Embryonic facial prominence (tissue), 1 donor: Measurements from ENCODE around the gene CTU2.

ENCODE experiments used
- DNase-seq: peaks from one replicate; pipeline ENCODE4 v3.0.0-alpha.2; 2016; ENCODE audit errors: extremely low spot score

CTU2 gene

DNA sequence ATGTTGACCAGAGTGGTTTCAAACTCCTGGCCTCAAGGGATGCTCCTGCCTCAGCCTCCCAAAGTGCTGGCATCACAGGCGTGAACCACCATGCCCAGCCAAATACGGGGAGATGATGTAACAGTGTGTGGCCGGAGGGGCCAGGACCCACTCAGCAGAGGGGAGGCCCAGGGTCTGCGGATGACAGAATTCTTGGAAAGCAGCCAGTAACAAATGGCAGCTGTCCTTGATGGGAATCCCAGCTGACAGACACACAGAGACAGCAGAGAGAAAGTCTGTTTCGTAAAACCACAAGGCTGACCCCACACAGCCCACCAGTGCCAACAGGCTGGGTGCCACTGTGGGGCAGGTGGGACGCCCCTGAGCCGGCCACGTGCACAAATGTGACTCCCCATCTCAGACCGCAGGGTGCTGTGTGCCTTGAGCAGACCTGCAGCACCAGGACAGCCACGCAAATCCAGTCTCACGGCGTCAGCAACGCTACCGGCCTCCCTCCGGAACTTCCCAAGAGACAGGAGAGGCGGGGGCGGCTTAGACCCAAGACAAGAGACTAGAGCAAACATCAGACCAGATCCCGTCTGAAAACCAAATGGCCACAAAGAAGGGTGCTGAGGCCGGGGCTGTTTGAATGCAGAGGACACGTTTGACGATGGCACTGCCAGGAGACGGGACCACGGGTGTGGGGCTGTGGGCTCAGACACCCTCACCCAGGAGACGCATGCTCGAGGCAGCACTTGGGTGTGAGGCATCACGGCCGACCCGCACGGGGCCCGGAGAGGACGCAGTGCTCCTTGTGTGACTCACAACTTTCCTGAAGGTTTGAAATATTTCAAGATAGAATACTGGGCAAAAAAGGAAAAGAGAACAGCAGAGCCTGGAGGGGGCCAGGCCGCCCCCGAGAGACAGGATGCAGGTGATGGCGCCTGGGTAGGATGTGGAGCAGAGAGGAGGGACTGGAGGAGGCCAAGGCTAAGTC lies 24.6 kb downstream of the CTU2 start:
- DNase-seq: no peak

GRCh38 chr16:88731699-88732098 lies 25.4 kb downstream of the CTU2 start:
- DNase-seq: no peak

DNA sequence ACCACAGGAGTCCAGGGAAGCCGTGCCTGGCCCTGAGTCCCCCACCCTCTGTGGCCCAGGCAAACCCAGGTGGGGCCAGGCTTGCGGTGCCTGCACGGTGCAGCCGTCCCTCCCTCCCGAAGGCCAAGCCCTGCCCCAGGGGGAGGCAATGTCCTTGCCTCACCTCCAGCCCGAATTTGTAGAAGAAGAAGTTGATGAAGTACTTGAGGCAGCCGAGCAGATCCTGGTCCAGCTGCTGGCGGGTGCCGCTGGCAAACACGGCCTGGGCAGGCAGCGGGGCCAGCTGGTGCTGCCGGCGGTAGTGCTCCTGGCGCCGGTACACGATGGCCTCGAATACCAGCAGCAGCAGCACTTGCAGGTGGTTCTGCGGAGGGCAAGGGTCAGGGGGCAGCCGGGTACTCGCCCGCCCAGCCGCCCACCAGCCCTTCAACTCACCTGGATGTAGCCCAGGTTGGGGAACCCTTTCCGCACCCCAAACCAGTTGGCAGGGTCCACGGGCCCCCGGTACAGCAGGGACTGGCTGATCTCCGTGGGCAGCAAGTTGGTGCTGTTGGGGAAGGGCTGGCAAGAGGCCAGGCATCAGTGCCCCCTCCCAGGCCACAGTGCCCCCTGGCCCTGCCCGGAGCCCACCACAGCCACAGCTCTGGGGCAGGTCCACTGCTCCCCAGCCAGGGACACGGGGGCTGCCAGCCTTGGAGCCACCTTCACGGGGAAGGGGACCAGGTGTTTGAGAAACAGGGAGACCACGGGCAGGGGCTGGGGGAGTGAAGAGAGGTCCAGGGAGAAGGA lies 26.1 kb downstream of the CTU2 start:
- DNase-seq: no peak

- no peak for DNase-seq
Measured at GRCh38 chr16:88732961-88733294, 26.6 kb downstream of the CTU2 start.

DNA sequence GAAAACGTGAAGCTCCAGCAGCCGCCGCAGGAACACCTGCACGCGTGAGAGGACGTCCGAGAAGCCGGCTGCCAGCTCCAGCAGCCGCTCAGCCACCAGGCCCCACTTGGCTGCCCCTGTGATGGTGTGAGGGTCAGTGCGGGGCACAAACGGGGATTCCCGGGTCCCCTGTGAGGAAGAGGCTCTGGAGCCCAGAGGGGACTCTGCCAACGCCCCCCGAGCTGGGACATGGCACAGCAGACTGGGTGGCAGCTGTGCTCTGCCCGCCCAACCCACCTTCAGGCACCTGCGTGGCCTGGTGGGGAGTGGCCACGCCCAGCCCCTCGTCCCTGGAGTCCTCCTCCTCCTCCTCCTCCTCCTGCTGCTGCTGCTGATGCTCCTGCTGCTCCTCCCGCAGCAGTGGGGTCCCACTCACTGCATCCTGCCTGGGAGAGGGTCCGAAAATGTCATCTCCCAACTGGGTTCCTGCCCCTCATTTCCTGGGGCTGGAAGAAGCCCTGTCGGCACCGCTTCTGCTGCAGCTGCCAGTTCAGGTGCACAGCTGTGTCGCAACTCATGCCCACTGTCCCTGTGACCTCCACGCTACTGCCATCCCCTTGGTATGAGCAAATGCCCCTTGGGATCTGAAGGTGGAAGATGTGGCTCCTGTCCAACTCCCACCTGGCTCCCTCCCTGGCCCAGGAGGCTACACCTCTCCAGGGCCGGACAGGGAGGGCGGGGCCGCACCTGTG lies 27.5 kb downstream of the CTU2 start:
- no peak for DNase-seq

DNA sequence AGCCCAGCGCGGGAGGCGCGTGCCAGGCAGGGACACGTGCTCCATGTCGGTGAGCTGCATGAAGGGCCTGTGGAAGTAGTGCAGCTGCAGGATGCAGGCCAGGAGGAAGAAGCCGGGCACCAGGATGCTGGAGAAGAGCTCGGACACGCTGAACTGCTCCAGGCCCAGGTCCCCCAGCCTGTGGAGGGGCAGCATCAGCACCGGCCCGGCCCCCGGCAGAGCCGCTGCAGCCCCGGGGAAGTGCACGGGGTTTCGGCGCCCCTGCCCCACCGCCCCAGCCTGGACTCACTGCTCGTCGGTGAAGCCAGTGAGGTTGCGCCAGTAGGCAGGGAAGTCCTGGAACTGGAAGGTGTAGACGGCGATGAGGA lies 28.0 kb downstream of the CTU2 start:
- DNase-seq: no peak

DNA sequence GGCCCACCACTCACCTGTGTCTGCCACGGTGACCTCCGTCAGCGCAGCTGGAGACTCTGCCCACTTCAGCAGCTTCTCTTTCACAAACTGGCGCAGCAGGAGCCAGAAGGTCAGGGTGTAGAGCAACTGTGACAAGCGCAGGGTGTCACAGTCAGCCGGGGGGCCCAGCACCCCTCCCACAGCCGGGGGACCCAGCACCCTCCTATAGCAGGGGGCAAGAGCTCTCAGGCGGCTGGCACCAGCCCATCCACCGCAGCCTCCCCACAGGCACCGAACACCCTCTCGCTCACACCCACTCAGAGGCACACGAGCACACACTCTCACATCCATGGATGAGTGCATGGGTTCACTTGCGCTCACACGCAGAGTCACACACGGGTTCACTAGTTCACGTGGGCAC lies 28.8 kb downstream of the CTU2 start:
- no peak for DNase-seq

GRCh38 chr16:88735616-88736015 lies 29.3 kb downstream of the CTU2 start:
- no peak for DNase-seq

GRCh38 chr16:88736088-88736487 lies 29.8 kb downstream of the CTU2 start:
- DNase-seq: no peak

- no peak for DNase-seq
Measured at GRCh38 chr16:88736496-88736895, 30.2 kb downstream of the CTU2 start.

GRCh38 chr16:88737298-88738150 lies 31.2 kb downstream of the CTU2 start:
- no peak for DNase-seq

DNA sequence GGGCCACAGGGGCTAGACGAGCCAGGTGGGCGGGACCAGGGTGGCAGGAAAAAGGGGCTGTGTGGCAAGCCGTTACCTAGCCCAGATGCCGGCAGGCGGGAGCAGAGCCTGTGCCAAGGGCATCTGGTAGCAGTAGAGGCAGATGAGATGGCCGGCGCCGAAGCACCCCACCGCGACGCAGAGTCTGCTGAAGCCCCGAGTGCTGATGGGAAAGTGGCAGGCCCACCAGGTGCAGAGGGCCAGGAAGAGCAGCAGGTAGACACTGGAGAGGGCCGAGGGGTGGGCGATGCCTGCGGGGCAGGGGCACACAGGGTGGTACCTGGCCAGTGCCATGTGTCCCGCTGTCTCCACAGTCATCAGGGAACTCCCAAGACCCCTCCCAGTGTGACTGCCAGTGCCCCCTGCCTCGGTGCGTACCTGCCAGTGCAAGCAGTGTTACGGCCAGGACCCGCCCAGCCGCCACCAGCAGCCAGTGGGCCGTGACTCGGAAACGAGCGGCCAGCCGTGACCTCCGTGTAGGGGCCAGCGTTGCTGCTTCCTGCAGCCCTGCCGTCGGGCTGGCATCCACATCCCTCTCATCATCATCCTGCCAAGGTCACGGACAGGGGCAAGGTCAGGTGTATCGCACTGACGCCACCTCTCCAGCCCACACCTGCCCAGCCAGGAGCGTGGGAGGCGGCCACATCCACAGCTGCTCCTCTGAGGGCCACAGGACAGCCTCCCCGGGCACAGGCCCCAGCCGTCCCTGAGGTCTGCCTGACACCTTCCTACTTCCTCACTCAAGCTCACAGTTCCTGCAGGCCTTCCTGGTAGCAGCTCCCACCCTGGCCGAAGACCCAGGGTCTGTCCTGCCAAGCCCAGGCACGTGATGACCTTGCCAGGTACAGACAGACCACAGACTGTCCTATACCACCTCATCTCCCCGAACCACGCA lies 32.1 kb downstream of the CTU2 start:
- no peak for DNase-seq

- no peak for DNase-seq
Measured at GRCh38 chr16:88739139-88739976, 33.1 kb downstream of the CTU2 start.

DNA sequence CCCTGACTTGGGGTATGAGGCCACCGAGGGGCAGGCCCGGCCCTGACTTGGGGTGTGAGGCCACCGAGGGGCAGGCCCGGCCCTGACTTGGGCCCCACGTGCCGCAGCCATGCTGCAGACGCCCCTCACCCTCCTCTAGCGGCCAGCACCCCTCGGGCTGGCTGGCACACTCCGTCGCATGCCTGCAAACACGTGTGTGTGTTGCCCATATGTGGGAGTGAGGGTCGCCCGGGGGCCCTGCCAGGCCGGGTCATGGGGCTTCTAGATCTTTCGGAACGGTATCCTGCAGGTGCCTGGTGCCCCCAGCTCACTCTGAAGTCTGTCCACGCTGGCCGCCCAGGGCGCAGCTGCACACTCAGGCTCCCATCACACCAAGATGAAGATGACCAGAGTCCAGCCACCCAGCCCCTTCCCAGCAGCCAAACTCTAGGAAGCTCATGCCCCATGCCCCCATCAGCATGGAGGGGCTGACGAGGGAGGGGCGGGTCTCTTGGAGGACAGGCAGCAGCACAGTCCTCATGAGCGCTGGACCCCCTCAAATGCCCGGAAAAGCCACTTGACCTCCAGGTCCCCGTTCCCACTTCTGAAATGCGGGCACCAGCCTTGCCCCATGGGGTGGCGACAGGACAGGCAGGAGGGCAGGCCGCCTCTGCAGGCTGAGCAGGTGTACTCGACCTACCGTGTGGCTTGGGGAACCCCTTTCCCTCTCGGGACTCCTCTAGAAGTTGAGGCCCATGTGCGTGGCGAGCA lies 33.8 kb downstream of the CTU2 start:
- no peak for DNase-seq

- DNase-seq: no peak
Measured at GRCh38 chr16:88740727-88741055, 34.4 kb downstream of the CTU2 start.

DNA sequence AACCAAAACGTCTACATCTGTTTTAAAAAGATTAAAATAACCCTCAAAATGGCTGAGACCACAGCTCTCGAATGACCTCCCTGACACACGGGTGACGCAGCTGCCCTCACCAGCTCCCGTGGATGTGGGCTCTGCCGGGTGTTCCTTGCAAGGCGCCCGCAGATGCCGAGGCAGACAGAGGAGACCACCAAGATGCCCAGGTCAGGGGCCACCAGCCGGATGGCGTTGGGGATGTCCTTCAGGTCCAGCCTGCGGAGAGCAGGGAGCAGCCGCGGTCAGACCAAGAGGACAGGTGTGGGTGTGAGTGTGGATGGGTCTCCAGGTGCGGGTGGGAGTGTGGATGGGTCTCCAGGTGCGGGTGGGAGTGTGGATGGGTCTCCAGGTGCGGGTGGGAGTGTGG lies 35.1 kb downstream of the CTU2 start:
- DNase-seq: no peak

DNA sequence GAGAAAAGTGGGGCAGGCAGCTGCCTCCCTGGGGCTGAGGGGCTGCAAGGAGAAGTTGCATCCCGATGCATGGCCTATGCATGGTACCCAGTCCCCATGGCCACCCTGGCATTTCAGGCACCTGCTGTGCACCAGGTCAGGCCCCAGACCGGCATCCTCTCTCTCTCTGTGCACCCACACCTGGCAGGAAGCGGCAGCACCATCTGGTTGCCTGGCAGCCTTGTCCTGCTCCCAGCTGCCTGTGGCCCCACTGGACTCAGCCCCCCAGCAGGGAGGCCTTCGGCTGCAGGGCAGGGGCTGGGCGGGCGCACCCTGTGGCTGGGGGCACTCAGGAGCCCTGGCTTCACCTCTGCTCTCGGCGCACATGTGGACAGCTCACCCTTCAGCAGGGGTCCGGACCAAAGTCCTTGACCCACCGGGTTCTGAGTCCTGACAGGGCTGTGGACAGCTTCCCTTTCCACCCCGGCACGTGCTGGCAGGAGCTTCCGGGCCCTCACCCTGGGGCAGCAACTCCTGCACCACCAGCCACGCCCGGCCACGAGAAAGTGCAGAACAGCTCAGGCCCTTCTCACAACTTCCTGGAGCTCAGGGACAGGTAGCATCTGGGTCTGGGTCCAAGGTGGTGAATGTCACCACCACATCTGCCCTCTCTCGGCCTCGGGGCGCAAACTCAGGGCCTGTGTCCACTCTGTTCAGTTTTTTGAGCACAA lies 36.7 kb downstream of the CTU2 start:
- no peak for DNase-seq
